Vagina (tissue), 2 donors: ENCODE measurements around the gene BTLA.

Experiments
- POLR2A ChIP-seq, 2 donors: fragments of 450-650 bp; IDR thresholded peaks; one replicate each; pipeline ENCODE4 v1.6.1; 2017; ENCODE audit warnings: antibody characterized with exemption in 2 of 2, mild to moderate bottlenecking in 2 of 2, moderate library complexity in 2 of 2
- POLR2AphosphoS5 ChIP-seq, 2 donors: sonication (generic); formaldehyde crosslinking; IDR thresholded peaks; one replicate each; pipeline ENCODE4 v1.9.0; 2017; ENCODE audit warnings: antibody characterized with exemption in 2 of 2, mild to moderate bottlenecking in 2 of 2, low read depth in 1 of 2; ENCODE audit not compliant: insufficient read depth in 1 of 2
- TF ChIP-seq, protein P1 (sequence below), 3 experiments: fragments of 450-650 bp in 2 of 3; fragments of 200-600 bp in 1 of 3; sonication (generic) in 1 of 3; IDR thresholded peaks; one replicate each; pipeline ENCODE4 v1.5.1; 2017 to 2019; ENCODE audit warnings: antibody characterized with exemption in 3 of 3, mild to moderate bottlenecking in 2 of 3, moderate library complexity in 2 of 3

- TF ChIP-seq, protein P1, sequence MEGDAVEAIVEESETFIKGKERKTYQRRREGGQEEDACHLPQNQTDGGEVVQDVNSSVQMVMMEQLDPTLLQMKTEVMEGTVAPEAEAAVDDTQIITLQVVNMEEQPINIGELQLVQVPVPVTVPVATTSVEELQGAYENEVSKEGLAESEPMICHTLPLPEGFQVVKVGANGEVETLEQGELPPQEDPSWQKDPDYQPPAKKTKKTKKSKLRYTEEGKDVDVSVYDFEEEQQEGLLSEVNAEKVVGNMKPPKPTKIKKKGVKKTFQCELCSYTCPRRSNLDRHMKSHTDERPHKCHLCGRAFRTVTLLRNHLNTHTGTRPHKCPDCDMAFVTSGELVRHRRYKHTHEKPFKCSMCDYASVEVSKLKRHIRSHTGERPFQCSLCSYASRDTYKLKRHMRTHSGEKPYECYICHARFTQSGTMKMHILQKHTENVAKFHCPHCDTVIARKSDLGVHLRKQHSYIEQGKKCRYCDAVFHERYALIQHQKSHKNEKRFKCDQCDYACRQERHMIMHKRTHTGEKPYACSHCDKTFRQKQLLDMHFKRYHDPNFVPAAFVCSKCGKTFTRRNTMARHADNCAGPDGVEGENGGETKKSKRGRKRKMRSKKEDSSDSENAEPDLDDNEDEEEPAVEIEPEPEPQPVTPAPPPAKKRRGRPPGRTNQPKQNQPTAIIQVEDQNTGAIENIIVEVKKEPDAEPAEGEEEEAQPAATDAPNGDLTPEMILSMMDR (IDR thresholded peaks at IDR 0.05): no peak
- TF ChIP-seq POLR2AphosphoS5 (IDR thresholded peaks at IDR 0.05; ENCODE audit: insufficient read depth in 1 of 2, low read depth in 1 of 2) (no peak), POLR2A (IDR thresholded peaks at IDR 0.05) (no peak)
These were observed 36.0 kb downstream of the BTLA start for GRCh38 chr3:112463250-112463649.
